ENCODE measurements around the gene EXD3. TPM values are rescaled to one million over a fixed set of nuclear protein-coding genes. Genes with fewer than 3 reads are reported as not detected.
A peak's percentile ranks its signal among the peaks of the same experiment; 100 is the strongest.

Gene EXD3
- total RNA-seq, 1 donor from 2014 or later, result 16.7 TPM

GRCh38 chr9:137299203-137299565, 123.8 kb downstream of the EXD3 start:
- DNase-seq (ENCODE audit: low spot score in 2 of 2), result no peak
- Histone ChIP-seq H3K4me1 (peaks cover 15 to 20% of the 10 kb centered on the region in 2 donors), H3K27me3 (peaks cover 21% of the 10 kb centered on the region), H3K27ac (no peak overlapping the region), H3K36me3 (no peaks in the 10 kb centered on the region), H3K4me3 (no peak overlapping the region), H3K9me3 (no peaks in the 10 kb centered on the region)
- no peak for TF ChIP-seq CTCF (IDR thresholded peaks at IDR 0.05)
- intact Hi-C loops (cut with DNase I), result loop anchor here (10.0 kb wide), 1 partner anchor 226 kb away; no protein-coding TSS in a partner anchor

DNA sequence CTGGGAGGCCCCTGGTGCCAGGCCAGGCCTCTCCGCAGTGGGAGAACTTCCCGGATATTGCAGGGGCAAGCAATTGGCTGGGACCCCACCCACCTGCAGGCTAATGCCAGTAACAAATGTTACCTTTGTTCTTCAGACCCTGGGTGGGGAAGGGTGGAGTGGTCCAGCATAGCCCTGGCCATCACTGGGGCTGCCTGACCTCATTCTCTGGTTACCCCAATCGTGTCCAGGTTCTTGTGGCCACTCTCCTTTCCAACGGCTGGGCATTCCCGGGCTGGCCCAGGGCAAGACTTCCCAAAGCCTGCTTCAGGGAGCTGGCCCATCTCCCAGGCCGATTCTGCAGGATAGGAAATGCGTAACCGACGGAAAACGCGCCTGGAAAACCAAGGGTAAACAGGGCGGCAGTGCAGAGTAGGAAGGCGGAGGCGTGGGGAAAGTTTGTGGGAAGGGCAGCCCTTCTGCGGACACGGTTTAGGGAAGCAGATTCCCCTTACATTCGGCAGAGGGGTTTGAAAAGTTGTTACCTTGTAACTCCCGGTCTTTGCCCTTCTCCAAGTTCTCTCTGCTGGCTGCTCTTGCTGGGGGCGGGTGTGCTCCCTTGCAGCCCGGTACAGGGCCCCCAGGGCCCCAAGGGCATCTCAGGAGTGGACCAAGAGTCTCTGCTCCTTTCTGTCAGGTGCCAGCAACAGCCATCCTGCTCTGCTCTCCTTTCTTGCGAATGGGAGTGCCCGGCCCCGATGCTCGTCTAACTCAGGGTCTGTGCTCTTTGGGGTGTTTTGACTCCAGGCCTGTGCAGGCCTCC, 124.4 kb downstream of the EXD3 start:
- DNase-seq (ENCODE audit: low spot score in 2 of 2), result no peak
- intact Hi-C loops (cut with DNase I), result loop anchor here (10.0 kb wide), 1 partner anchor 226 kb away; no protein-coding TSS in a partner anchor
- peaks cover 15 to 20% of the 10 kb centered on the region in 2 donors for H3K4me1 ChIP-seq
- TF ChIP-seq CTCF (IDR thresholded peaks at IDR 0.05), result no peak
- H3K4me3 ChIP-seq, result no peak overlapping the region
- H3K27ac ChIP-seq, result no peak overlapping the region
- no peaks in the 10 kb centered on the region for H3K9me3 ChIP-seq
- H3K36me3 ChIP-seq, result no peaks in the 10 kb centered on the region
- H3K27me3 ChIP-seq, result peaks cover 27% of the 10 kb centered on the region

DNA sequence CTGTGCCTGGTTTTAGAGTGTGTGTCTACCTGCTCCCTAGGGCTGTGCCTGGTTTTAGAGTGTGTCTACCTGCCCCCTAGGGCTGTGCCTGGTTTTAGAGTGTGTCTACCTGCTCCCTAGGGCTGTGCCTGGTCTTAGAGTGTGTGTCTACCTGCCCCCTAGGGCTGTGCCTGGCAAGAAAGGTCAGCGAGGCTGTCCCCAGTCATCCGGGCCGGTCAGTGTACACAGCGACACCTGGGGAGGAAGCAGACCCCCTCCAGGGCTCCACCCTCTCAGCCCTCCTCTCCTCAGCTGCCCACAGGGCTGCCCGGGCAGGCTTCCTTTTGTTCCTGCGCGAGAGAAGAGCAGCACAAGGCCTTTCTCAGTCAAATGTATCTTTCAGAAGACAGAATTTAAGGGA, 125.0 kb downstream of the EXD3 start:
- no peaks in the 10 kb centered on the region for H3K36me3 ChIP-seq
- intact Hi-C loops (cut with DNase I), result loop anchor here (10.0 kb wide), 1 partner anchor 227 kb away; no protein-coding TSS in a partner anchor
- H3K27ac ChIP-seq, result peak overlapping the region in 1 of 2 donors; percentile 55
- no peak overlapping the region for H3K4me3 ChIP-seq
- H3K27me3 ChIP-seq, result peaks cover 27% of the 10 kb centered on the region
- H3K9me3 ChIP-seq, result no peaks in the 10 kb centered on the region
- TF ChIP-seq CTCF (IDR thresholded peaks at IDR 0.05), result no peak
- H3K4me1 ChIP-seq, result peaks cover 15 to 20% of the 10 kb centered on the region in 2 donors
- no peak for DNase-seq (ENCODE audit: low spot score in 2 of 2)

- no peak for TF ChIP-seq CTCF (IDR thresholded peaks at IDR 0.05)
- intact Hi-C loops (cut with DNase I), result loop anchor here (10.0 kb wide), 1 partner anchor 228 kb away; no protein-coding TSS in a partner anchor
- H3K36me3 ChIP-seq, result no peaks in the 10 kb centered on the region
- peak overlapping the region in 1 of 2 donors; percentile 57 for H3K4me3 ChIP-seq
- H3K9me3 ChIP-seq, result no peaks in the 10 kb centered on the region
- H3K27ac ChIP-seq, result peak overlapping the region in 1 of 2 donors; percentile 15
- DNase-seq (ENCODE audit: low spot score in 2 of 2), result no peak
- H3K4me1 ChIP-seq, result peaks cover 15 to 17% of the 10 kb centered on the region in 2 donors
- H3K27me3 ChIP-seq, result peaks cover 27% of the 10 kb centered on the region
Measured at GRCh38 chr9:137296670-137297664, 126.0 kb downstream of the EXD3 start.

DNA sequence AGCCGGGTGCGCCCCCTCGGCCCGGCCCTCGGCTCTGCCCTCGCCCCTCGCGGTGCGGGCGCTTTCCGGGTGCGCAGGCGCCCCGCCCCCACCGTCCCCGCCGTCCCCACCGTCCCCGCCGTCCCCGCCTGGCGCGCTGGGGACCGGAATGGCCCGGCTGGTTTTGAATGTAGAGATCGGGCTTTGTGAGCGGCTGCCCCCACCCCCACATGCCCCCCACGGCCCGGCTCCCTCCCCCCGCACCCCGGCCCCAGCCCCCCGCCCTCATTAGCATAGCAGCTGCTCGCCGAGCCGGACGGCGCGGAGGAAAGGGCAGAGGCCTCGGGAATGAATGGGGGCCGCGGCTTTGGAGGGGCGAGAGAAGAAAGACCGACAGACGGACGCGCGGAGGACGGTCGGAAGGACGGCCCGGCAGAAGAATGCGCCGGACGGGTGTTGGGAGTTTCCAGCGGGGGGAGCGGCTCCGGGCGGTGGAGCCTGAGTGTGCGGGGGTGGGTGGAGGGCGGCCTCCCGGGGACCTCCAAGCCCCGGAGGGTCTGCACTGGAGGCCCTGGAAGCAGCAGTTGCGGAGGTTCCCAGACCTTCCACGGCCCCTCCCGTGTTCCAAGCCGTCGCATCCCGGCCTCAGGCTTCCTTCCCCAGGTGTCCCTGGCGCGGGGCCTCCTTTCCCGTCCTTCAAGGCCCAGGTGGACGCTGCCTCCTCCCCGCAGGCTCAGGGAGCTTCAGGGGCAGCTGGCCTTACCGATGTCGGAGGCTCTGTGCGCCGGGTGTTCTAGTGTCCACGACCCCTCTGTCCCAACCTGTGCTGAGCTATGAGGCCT, 126.9 kb downstream of the EXD3 start:
- Histone ChIP-seq H3K27me3 (peaks cover 27% of the 10 kb centered on the region), H3K9me3 (no peaks in the 10 kb centered on the region), H3K27ac (peak overlapping the region in 1 of 2 donors; percentile 15), H3K4me1 (peaks cover 11 to 13% of the 10 kb centered on the region in 2 donors), H3K36me3 (no peaks in the 10 kb centered on the region), H3K4me3 (peak overlapping the region; percentile 44 to 57)
- DNase-seq (ENCODE audit: low spot score in 2 of 2), result no peak
- intact Hi-C loops (cut with DNase I), result loop anchor here (2.0 to 10.0 kb wide), 2 partner anchors 111 to 229 kb away; no protein-coding TSS in a partner anchor
- no peak for TF ChIP-seq CTCF (IDR thresholded peaks at IDR 0.05)
